ENCODE measurements around the gene CCDC83. TPM values are rescaled to one million over a fixed set of nuclear protein-coding genes. Genes with fewer than 3 reads are reported as not detected.

CCDC83 gene
- total RNA-seq: not detected
- long read RNA-seq: 0 reads

DNA sequence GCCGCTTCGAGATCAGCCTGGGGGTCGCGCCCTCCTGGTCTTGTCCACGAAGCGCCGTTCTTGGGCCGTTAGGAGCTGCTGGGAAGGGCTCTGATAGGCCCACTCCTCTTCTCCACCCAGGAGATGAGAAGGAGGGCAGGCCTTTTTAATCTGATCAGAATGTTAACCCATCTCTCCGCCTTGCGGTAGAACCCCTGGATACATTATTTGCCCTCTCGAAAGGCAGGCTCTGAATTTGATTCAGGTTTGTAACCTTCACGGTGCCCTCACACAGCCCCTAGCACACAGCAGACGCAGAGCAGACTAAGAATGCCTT lies at the start of gene CCDC83:
TSS of gene CCDC83 (plus strand) at position 43 of the 316 bp plus-strand sequence. CDS start 9,741 bp downstream, outside the sequence.
- no peak for DNase-seq (ENCODE audit: low spot score)
- intact Hi-C loops (cut with DNase I): loop anchor here (5.0 to 10.0 kb wide), 6 partner anchors 87 to 970 kb away; partner anchors contain the start of genes HIKESHI and PICALM

DNA sequence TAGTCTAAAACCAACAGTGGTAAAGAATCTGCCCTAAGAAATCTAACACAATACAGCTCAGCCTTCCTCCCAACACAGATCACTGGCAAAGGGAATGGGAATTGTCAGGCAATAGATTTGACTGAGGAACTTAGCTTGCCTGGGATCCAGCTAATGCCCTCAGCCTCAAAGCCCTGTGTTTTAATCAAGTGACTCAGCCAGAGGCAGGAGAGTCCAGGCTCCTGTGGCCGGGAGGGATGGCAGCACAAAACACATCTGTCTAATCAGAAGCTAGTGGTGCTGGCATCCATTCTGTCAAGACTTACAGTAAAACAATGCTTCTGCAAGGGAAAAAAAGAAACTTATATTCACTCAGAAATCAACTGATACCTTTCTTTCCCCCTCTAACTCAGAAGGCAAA lies 49.8 kb upstream of the CCDC83 start:
- intact Hi-C loops (cut with DNase I): no loop called here

DNA sequence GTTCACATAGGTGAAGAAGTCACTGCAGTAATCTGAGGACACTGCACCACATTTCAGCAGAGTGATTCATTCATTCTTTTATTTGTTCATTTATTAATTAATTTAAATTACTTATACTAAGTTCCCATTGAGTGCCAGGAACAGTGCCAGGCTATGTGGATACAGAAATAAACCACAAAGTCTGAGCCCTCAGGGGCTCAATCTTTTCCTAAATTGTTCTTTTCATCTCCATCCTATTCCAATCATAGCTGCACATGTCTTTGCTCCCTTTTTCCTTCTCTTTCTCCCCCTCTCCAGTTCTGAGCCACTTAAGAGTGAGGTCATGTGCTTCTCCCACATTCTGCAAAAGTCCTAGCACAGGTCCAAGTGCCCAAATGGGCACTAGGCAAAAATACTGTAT lies 49.2 kb upstream of the CCDC83 start:
- no peak for DNase-seq (ENCODE audit: low spot score)
- intact Hi-C loops (cut with DNase I): no loop called here

More for the DNA sequence above, 49.8 kb upstream of the CCDC83 start:
- no peak for DNase-seq (ENCODE audit: low spot score)

GRCh38 chr11:85806876-85807275 lies 48.3 kb upstream of the CCDC83 start:
- no peak for DNase-seq (ENCODE audit: low spot score)
- intact Hi-C loops (cut with DNase I): no loop called here

DNA sequence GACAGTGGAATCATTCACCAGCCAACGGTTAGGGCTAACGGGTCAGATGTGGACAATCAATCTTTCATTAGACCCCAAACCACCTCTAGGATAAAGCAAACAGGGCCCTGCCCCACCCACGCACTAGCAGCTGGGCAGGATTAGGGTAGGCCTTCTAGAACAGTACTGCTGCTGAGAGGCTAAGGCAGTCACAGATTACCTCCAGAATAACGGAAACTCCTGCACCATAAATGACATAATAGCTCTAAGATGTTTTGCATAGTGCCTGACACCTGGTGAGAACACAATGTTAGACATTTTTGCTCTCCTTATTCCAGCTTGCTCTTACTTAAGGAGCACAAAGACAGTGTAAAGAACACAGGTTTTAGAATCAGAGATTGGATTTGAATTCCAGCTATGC lies 46.0 kb upstream of the CCDC83 start:
- intact Hi-C loops (cut with DNase I): no loop called here
- DNase-seq (ENCODE audit: low spot score): no peak

GRCh38 chr11:85809863-85810262 lies 45.3 kb upstream of the CCDC83 start:
- no peak for DNase-seq (ENCODE audit: low spot score)
- intact Hi-C loops (cut with DNase I): no loop called here

DNA sequence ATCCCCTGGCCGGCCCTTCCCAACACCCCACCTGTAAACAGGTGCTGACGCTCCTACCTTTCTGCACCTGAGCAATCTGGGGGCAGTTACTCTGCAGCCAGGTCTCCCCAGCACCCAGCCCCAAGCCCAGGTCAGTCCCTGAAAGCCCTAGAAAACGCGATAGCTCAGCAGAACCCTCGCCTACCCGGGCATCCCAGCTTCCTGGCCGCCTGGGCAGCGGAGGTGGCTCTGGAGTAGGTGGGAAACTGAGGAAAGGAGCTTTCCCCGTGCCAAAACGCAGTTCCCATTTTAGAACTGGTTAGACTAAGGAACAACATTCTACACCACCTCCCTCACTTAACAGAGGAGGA lies 44.7 kb upstream of the CCDC83 start:
- intact Hi-C loops (cut with DNase I): no loop called here
- no peak for DNase-seq (ENCODE audit: low spot score)

DNA sequence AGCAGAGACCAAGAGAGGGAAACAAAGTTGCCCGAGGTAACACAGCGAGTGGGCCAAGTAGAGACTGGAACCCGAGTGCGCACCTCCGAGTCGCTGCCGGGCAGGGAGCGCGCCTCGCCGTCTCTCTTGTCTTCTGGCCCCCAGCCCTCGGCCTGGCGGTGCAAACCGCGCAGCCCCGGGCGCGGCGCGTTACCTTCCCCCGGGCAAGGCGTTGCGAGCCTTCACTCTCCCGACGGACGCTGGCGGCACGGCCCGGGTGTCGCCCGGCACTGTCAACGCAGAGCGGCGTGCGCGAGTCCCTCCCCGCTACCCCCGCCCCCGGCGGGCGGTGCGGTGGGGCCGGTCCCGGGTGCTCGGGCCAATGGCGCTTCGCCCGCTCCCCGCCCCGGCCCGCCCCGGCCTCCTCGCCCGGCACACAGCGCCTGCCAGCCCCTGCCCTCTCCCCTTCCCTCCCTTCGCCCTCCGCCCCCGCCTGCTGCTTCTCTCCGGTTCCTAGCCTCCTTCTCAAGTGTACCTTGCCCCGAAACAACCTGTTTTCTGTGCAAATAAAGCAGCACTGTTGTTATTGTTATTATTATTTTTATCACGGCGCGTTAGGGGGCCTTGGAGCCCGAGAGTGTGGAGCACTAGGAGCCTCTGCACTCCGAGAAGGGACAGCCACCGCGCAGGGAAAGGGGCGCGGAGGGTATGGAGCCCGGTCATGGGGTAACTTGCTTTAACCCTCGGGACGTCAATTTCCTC lies 44.1 kb upstream of the CCDC83 start, which contains the start of gene SYTL2:
TSS of gene SYTL2 (minus strand) at position 271 of the 741 bp plus-strand sequence. CDS start 53,416 bp downstream, outside the sequence.
- peak; percentile 87 for DNase-seq (ENCODE audit: low spot score)
- intact Hi-C loops (cut with DNase I): no loop called here

DNA sequence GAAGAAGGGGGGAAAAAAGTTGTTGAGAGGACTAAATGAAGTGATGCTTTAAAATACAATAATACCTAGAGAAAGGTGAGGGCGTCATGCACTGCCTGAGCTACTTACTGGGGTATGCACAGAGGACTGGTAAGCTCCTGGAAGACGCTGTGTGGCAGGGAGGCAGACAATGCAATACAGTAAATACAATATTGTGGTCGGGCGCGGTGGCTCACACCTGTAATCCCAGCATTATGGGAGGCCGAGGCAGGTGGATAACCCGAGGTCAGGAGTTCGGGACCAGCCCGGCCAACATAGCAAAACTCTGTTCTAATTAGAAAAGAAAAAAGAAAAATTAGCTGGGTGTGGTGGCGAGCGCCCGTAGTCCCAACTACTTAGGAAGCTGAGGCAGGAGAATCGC lies 43.6 kb upstream of the CCDC83 start:
- no peak for DNase-seq (ENCODE audit: low spot score)
- intact Hi-C loops (cut with DNase I): no loop called here

DNA sequence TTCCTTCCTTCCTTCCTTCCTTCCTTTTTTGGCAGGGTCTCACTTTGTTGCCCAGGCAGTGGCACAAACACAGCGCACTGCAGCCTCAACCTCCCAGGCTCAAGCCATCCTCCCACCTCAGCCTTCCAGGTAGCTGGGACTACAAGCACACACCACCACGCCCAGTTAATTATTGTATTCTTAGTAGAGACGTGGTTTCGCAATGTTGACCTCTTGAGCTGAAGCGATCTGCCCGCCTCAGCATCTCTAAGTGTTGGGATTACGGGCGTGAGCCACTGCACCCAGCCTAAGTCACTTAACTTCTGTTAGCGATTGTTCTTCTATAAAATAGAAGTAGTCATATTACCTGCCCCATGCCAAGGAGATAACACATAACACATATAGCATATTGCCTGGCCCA lies 41.5 kb upstream of the CCDC83 start:
- no peak for DNase-seq (ENCODE audit: low spot score)
- intact Hi-C loops (cut with DNase I): no loop called here

DNA sequence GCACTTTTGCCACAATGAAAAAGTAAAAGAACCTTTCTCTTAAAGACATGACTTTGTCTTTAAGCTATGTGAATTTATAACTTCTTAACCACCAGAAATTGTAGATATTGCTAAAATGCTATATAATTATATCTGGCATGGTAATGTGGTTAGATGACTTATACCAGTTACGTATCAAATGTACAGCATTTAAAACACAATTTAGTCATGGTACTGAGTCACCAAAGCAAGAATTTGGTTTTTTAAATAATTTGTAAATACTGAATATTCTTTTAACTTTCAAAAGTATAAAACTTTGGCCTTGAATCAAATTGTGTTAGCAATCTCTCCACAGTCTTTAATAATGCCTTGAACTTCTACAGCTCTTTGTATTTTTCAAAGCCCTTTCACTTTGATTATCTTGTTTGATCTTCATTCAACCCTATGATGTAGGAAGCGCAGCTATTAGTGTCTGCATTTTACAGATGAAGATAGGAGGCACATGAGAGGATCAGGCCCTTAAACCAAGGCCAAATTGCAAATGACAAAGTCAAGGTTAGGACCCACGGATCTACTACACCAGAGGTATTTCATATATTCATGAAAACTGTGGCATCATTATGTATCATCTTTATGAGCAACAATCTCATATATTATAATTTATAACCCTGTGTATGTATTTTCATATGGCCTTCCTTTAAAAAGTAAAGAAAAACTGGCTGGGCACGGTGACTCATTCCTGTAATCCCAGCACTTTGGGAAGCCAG lies 39.8 kb upstream of the CCDC83 start:
- DNase-seq (ENCODE audit: low spot score): no peak
- intact Hi-C loops (cut with DNase I): no loop called here

GRCh38 chr11:85819441-85819840 lies 35.7 kb upstream of the CCDC83 start:
- DNase-seq (ENCODE audit: low spot score): no peak
- intact Hi-C loops (cut with DNase I): no loop called here

DNA sequence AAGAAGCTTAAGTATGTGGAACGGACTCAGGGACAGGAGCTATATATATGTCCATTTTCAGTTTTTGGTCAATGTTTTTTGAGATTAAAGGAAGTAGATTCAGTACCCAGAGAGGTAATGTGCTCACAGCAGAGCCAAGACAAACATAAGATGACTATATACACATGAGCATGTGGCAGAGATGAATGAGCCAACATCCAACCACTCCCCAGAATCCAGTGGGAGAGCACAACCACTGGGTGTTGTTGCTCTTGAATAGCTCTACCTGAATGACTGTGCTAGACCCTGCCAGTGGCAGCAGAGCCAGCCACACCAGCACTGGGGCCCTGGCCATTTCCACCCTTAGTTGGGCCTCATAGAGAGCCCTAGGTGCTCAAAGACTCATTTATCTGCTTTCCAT lies 33.5 kb upstream of the CCDC83 start:
- intact Hi-C loops (cut with DNase I): loop anchor here (10.0 kb wide), 1 partner anchor 127 kb away; no protein-coding TSS in a partner anchor

GRCh38 chr11:85822814-85823213 lies 32.4 kb upstream of the CCDC83 start:
- intact Hi-C loops (cut with DNase I): loop anchor here (10.0 kb wide), 1 partner anchor 128 kb away; no protein-coding TSS in a partner anchor
- DNase-seq (ENCODE audit: low spot score): no peak

More for the DNA sequence above, 33.5 kb upstream of the CCDC83 start:
- DNase-seq (ENCODE audit: low spot score): no peak

GRCh38 chr11:85823816-85824215 lies 31.4 kb upstream of the CCDC83 start:
- intact Hi-C loops (cut with DNase I): loop anchor here (10.0 kb wide), 1 partner anchor 129 kb away; no protein-coding TSS in a partner anchor

DNA sequence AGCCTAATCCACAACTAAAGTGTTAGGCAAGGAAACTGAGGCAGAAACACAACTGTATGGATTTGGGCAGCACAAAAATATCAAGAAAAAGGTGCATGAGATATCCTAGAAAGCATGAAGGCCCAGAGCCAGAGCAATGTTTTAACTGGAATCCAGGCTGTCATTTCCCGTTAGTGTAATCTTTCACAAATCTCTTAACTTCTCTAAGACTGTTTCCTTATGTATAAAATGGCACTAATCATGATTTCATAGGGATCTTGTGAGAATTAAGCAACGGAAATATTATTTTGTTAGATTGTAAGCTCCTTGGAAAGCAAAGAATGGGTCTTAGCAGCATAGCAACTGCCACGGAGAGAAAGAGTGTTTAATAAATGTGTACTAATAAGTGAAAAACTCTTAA lies 29.6 kb upstream of the CCDC83 start:
- DNase-seq (ENCODE audit: low spot score): no peak
- intact Hi-C loops (cut with DNase I): loop anchor here (10.0 kb wide), 1 partner anchor 131 kb away; no protein-coding TSS in a partner anchor

More at GRCh38 chr11:85823816-85824215, 31.4 kb upstream of the CCDC83 start:
- no peak for DNase-seq (ENCODE audit: low spot score)

DNA sequence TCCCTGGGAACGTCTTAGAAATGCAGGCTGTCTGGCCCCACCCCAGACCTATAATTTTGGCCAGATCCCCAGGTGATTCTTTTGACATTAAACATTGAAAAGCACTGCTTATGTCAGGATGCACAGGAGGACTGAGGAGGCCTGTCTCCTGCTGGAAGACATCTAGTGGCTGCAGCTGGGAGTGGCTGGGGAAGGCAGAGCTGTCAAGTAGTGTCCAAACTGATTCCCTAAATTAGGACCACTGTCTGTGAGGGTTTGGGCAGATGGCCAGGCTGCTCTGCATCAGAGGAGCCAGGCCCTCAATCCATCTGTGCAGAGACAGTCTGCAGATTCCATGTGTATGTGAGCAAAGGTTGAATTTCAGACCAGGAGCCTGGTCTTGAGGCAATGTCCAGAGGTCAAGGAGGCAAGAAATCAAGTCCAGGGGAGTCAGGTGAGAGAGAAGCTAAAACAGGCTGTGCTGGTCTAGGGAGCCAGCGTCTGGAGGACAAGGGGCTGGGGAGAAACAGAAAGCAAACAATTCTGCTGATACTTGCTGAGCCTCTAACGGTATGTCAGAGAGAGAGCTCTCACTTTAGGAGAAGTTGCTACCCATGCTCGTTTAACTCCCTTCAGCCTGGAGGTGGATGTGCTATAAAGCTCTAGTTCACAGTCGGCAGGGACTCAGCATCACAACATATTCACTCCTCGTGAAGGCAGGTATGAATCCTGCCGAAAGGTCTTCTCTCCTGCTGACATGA lies 28.9 kb upstream of the CCDC83 start:
- DNase-seq (ENCODE audit: low spot score): no peak
- intact Hi-C loops (cut with DNase I): loop anchor here (10.0 kb wide), 1 partner anchor 131 kb away; no protein-coding TSS in a partner anchor

- no peak for DNase-seq (ENCODE audit: low spot score)
- intact Hi-C loops (cut with DNase I): loop anchor here (10.0 kb wide), 1 partner anchor 133 kb away; no protein-coding TSS in a partner anchor
Measured at GRCh38 chr11:85827748-85828639, 27.2 kb upstream of the CCDC83 start.

DNA sequence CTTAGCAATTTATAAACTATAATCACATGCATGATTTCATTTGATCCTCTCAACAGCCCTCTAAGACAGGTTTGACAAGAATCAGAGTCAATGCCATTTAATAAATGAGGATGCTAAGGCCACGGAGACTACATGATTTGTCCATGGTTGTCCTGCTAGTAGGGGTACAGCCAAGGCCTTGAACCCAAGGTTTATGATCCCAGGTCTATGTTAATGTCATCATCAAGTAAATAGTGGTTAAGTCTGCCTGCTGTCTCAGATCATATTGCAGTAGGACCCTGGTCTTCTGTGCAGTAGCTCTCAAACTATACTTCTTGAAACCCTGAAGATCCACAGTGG lies 26.6 kb upstream of the CCDC83 start:
- no peak for DNase-seq (ENCODE audit: low spot score)
- intact Hi-C loops (cut with DNase I): loop anchor here (10.0 kb wide), 1 partner anchor 134 kb away; no protein-coding TSS in a partner anchor

All from cardiac septum (tissue), 1 donor.